HG02852 (cell line): ENCODE data around the gene LCE3C.
"Not testable (repeated sequence)": the region's sequence is repeated elsewhere in the genome, so short reads cannot be mapped to it uniquely, and the experiment has no call there.

Experiments
- ATAC-seq: cut with Tn5 transposase; IDR thresholded peaks from one replicate; pipeline ENCODE4 v1.9.1; 2021; ENCODE audit warnings: mild to moderate bottlenecking, moderate library complexity; ENCODE audit not compliant: unreplicated experiment

LCE3C gene

GRCh38 chr1:152599934-152600333, at the start of gene LCE3C:
TSS of gene LCE3C (plus strand) at chr1:152600234. CDS start at chr1:152600732, 498 bp downstream.
- no peak for ATAC-seq

- no peak for ATAC-seq
Observed at GRCh38 chr1:152565115-152565514, 34.9 kb upstream of the LCE3C start.

GRCh38 chr1:152565535-152566215, 34.4 kb upstream of the LCE3C start:
- ATAC-seq = no peak

- ATAC-seq = no peak
Observed at GRCh38 chr1:152566681-152567080, 33.4 kb upstream of the LCE3C start, which contains the start of gene LCE3E. TSS of gene LCE3E (minus strand) at chr1:152566780. CDS start at chr1:152566208, 572 bp downstream.

- ATAC-seq = no peak
Observed at GRCh38 chr1:152577168-152577567, 22.9 kb upstream of the LCE3C start.

- ATAC-seq = not testable (repeated sequence)
Observed at GRCh38 chr1:152579526-152579925, 20.5 kb upstream of the LCE3C start.

- no peak for ATAC-seq
Observed at GRCh38 chr1:152580433-152580832, 19.6 kb upstream of the LCE3C start, which contains the start of gene LCE3D. TSS of gene LCE3D (minus strand) at chr1:152580516. CDS start at chr1:152579936, 580 bp downstream.

- ATAC-seq = no peak
Observed at GRCh38 chr1:152582647-152583046, 17.4 kb upstream of the LCE3C start.

- ATAC-seq = no peak
Observed at GRCh38 chr1:152585586-152585985, 14.4 kb upstream of the LCE3C start.

GRCh38 chr1:152596986-152597385, 3.0 kb upstream of the LCE3C start:
- ATAC-seq = no peak

GRCh38 chr1:152613511-152613910, 13.5 kb downstream of the LCE3C start, which contains the start of gene LCE3B:
TSS of gene LCE3B (plus strand) at chr1:152613811. CDS start at chr1:152613811, 0 bp downstream.
- ATAC-seq = no peak

GRCh38 chr1:152621993-152622392, 22.0 kb downstream of the LCE3C start:
- ATAC-seq = no peak

- ATAC-seq = no peak
Observed at GRCh38 chr1:152622803-152623202, 22.8 kb downstream of the LCE3C start, which contains the start of gene LCE3A. TSS of gene LCE3A (minus strand) at chr1:152623103. CDS start at chr1:152623103, 0 bp downstream.

- ATAC-seq = no peak
Observed at GRCh38 chr1:152623203-152623844, 23.3 kb downstream of the LCE3C start.

GRCh38 chr1:152626744-152627143, 26.7 kb downstream of the LCE3C start:
- no peak for ATAC-seq

- no peak for ATAC-seq
Observed at GRCh38 chr1:152630596-152630995, 30.6 kb downstream of the LCE3C start.

- ATAC-seq = no peak
Observed at GRCh38 chr1:152640351-152640750, 40.3 kb downstream of the LCE3C start.

- no peak for ATAC-seq
Observed at GRCh38 chr1:152643945-152644344, 43.9 kb downstream of the LCE3C start.

GRCh38 chr1:152645146-152645545, 45.1 kb downstream of the LCE3C start:
- no peak for ATAC-seq

GRCh38 chr1:152646656-152647055, 46.6 kb downstream of the LCE3C start:
- no peak for ATAC-seq
